NCI-H2107 treated with DMSO at 0.1 percent for 48 hours (cell line): ENCODE results near the gene MBD3L4.
"Not testable (repeated sequence)": the region's sequence is repeated elsewhere in the genome, so short reads cannot be mapped to it uniquely, and the experiment has no call there.

ENCODE experiments used
- DNase-seq: peaks from one replicate; lab custom pipeline; 2025; ENCODE audit not compliant: unreplicated experiment; lab: John Stamatoyannopoulos, UW

Gene MBD3L4

GRCh38 chr19:7051421-7051820 lies 11.4 kb upstream of the MBD3L4 start:
- DNase-seq, result not testable (repeated sequence)

- not testable (repeated sequence) for DNase-seq
Measured at GRCh38 chr19:7049021-7049420, 9.0 kb upstream of the MBD3L4 start, which contains the start of gene MBD3L2. TSS of gene MBD3L2 (plus strand) at chr19:7049321. CDS start at chr19:7049374, 53 bp downstream.

GRCh38 chr19:7041563-7041962 lies 1.6 kb upstream of the MBD3L4 start:
- DNase-seq, result not testable (repeated sequence)

GRCh38 chr19:7030278-7030677 lies 9.7 kb downstream of the MBD3L4 start, which contains the start of gene MBD3L5:
TSS of gene MBD3L5 (plus strand) at chr19:7030578. CDS start at chr19:7030612, 34 bp downstream.
- DNase-seq, result not testable (repeated sequence)

GRCh38 chr19:7028790-7029189 lies 11.2 kb downstream of the MBD3L4 start:
- DNase-seq, result not testable (repeated sequence)

GRCh38 chr19:7021331-7021730 lies 18.6 kb downstream of the MBD3L4 start, which contains the start of gene MBD3L2B:
TSS of gene MBD3L2B (minus strand) at chr19:7021431. CDS start at chr19:7021397, 34 bp downstream.
- not testable (repeated sequence) for DNase-seq

- no peak for DNase-seq
Measured at GRCh38 chr19:7018828-7019227, 21.2 kb downstream of the MBD3L4 start.

GRCh38 chr19:7013678-7014077 lies 26.3 kb downstream of the MBD3L4 start:
- no peak for DNase-seq

GRCh38 chr19:7010722-7011593 lies 29.0 kb downstream of the MBD3L4 start:
- DNase-seq, result no peak

- DNase-seq, result no peak
Measured at GRCh38 chr19:7007859-7008258, 32.1 kb downstream of the MBD3L4 start.

GRCh38 chr19:7006135-7006704 lies 33.8 kb downstream of the MBD3L4 start:
- DNase-seq, result no peak

- DNase-seq, result peak; percentile 4
Measured at GRCh38 chr19:7004313-7004931, 35.6 kb downstream of the MBD3L4 start.

- DNase-seq, result no peak
Measured at GRCh38 chr19:7000816-7001215, 39.2 kb downstream of the MBD3L4 start.

- no peak for DNase-seq
Measured at GRCh38 chr19:7000333-7000732, 39.6 kb downstream of the MBD3L4 start.

- DNase-seq, result no peak
Measured at GRCh38 chr19:6999933-7000332, 40.0 kb downstream of the MBD3L4 start.

GRCh38 chr19:6997679-6998445 lies 42.1 kb downstream of the MBD3L4 start:
- no peak for DNase-seq

GRCh38 chr19:6996810-6997209 lies 43.2 kb downstream of the MBD3L4 start:
- no peak for DNase-seq

GRCh38 chr19:6995054-6995453 lies 44.9 kb downstream of the MBD3L4 start:
- no peak for DNase-seq

- DNase-seq, result no peak
Measured at GRCh38 chr19:6988257-6988656, 51.7 kb downstream of the MBD3L4 start.

GRCh38 chr19:6987850-6988249 lies 52.1 kb downstream of the MBD3L4 start:
- no peak for DNase-seq
